HG03060 (cell line): ENCODE measurements around the gene SLC5A5.

Source experiments
- ATAC-seq: cut with Tn5 transposase; IDR thresholded peaks from one replicate; pipeline ENCODE4 v1.9.1; 2021; ENCODE audit warnings: low read depth, moderate number of reproducible peaks; ENCODE audit not compliant: unreplicated experiment

SLC5A5 gene

GRCh38 chr19:17846146-17846545 lies 25.6 kb upstream of the SLC5A5 start:
- ATAC-seq = no peak

DNA sequence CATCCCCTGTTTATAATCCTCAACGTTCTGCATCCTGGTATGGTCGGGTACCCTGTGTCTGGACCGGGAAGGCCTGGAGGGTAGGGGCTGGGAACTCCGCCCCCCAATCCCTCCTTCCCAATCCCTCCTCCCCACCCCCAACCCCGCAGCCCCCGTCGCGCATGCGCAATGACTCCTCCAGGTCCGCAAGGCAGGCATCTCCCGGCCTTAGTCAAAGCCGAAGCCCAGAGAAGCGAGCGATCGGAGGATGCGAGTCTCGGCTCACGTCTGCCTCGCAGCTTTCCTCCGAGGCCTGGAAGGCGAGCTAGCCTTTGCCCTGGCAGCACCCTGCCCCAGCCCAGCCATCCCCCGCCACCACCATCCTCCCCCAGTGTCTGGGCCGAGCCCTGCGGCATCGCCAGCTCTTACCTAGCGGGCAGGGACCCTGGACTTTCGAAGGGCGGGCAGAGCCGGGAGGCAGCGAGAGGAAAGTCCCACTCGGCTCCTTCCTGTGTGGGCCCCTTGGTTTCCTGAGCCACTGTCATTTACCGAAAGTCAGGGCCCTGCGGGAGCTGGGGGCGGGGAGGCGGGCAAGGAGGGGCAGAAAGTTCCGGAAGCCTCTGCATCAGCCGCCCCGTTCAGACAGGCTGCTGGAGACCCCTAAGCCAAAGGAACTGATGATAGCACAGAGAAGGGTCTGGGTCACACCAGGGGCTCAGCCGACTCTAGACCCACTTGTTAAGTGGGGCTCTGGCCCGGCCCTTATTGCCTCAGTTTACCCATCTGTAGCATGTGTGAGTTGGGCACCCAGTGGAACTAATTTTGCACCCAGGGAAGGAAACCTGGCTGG lies 24.0 kb upstream of the SLC5A5 start, which contains the start of gene JAK3:
JAK3 (minus strand) TSS at position 445 of the 829 bp plus-strand sequence. CDS start 3,565 bp downstream, outside the sequence.
- no peak for ATAC-seq

- ATAC-seq = no peak
Observed at GRCh38 chr19:17848595-17849292, 23.0 kb upstream of the SLC5A5 start.

DNA sequence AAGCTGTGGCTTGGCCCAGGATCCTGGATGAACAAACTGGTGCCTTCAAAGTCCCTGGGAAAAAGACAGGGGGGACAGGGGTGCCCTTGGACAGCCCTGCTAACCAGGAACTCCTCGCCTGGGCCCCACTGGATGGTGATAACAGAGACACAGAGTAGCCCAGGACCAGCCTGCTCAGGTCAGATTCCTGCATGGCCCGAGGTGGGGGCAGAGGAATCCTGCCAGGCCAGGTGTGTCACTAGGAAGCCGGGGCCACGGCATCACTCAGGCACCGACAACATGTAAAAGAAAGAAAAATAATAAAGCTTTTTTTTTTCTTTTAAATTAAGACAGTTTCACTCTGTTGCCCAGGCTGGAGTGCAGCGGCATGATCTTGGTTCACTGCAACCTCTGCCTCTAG lies 17.7 kb upstream of the SLC5A5 start:
- ATAC-seq = no peak

DNA sequence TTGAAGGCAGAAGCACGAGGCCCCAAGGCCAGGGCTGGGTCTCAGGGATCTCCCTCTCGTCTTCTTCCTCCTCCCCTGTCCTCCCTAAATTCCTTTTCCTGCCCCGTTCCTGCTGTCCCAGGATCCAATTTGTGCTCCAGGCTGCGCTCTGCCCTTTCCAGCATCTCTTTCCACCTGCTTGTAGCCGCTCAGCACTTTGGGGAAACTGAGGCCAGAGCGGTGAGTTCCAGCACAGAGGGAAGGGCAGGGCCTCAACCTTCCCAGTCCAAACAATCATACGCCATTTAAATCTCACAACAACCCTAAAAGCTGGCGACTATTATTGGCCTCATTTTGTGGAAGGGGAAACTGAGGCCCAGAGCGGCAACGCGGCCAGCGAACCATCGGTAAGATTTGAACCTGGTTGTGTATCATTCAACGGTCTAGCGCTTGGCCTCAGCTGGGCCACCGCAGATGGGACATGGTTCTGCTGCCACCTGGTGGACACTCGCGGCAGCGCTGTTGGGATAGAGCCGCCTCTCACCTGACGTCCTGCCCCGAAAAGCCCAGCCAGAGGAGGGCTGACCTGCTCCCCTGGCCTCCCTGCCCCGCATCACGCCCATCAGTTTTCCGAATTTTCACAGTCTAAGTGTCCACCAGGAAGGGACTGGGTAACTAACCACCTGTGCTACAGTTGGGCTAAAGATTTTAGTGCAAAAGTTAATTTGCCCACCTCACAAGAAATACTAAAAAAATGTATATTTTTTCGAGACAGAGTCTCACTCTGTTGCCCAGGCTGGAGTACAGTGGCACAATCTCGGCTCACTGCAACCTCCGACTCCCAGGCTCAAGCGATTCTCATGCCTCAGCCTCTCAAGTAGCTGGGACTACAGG lies 16.2 kb upstream of the SLC5A5 start:
- no peak for ATAC-seq

- peak; percentile 93 for ATAC-seq
Observed at GRCh38 chr19:17859533-17860330, 12.0 kb upstream of the SLC5A5 start, which contains the start of gene RPL18A. TSS of gene RPL18A (plus strand) at chr19:17859910. CDS start at chr19:17859957, 47 bp downstream.

- ATAC-seq = no peak
Observed at GRCh38 chr19:17860331-17860992, 11.3 kb upstream of the SLC5A5 start.

GRCh38 chr19:17860993-17861360 lies 10.8 kb upstream of the SLC5A5 start:
- ATAC-seq = no peak

GRCh38 chr19:17861542-17862402 lies 10.0 kb upstream of the SLC5A5 start:
- no peak for ATAC-seq

- no peak for ATAC-seq
Observed at GRCh38 chr19:17862711-17863519, 8.8 kb upstream of the SLC5A5 start.

DNA sequence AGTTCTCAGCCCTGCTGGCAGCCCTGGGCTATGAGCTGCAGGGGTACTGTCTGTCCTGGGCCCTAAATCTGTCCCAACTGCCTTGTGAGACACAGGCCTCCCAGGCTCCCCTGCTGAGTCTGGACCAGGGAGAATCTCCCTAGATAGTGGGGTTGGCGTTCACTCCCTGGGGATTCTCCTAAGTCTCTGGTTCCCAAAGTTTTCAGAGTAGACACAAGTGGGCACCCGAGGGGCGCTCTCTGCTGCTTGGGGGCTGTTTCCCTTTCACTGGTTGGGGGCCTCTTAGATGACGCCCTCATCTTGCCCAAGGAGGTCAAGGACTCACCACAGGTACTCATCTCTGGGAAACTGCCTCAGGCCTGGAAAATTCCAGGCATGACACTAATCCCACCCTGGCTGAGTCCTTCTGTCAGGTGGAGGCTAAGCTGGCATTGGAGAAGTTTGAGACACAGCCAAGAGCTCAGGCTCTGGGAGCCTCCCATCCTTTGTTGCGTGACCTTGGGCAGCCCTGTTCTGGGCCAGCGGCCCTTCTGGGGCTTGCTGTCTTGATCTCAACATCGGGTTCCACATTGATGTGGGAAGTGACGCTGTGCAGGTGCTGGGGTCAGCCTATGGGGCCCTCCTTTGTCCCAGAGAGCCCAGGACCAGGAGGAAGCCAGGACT lies 8.1 kb upstream of the SLC5A5 start:
- no peak for ATAC-seq

DNA sequence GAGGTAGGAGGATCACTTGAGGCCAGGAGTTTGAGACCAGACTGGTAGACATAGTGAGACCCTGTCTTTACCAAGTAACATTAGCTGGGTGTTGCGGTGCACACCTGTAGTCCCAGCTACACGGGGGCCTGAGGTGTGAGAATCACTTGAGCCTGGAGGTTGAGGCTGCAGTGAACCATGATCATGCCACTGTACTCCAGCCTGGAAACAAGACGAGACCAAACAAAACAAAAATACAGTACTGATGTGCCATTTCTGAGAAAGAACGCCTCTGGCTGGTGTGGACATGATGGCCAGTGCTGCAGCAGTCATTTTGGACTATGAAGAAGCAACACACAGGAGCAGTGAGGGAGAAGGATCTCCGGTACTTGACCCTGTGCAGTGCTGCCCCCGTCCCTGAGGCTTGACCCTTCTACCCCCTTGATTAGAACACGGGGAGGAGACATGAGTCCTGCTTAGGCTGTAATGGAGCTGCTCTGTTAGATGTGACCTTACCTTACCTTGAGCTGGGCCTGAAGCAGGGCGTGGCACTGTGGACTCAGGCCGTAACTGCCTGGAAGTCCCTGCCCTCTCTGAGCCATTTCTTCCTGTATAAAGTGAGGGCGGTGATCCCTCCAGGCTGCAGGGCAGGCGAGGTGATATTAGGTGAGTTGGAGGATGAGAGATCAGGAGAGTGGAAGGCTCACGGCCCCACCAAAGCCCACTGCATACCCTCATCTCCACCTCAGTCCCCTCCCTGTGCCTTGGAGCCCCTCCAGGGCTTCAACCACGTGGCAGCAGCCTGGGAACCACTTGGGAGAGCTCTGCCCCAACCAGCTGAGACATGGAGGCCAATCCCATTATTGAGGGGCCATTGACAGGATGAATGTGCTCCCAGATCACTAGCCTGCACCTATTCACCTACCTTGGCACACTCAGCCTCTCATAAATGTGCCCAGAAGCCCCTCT lies 6.1 kb upstream of the SLC5A5 start:
- no peak for ATAC-seq

GRCh38 chr19:17866312-17866963 lies 5.3 kb upstream of the SLC5A5 start:
- no peak for ATAC-seq

DNA sequence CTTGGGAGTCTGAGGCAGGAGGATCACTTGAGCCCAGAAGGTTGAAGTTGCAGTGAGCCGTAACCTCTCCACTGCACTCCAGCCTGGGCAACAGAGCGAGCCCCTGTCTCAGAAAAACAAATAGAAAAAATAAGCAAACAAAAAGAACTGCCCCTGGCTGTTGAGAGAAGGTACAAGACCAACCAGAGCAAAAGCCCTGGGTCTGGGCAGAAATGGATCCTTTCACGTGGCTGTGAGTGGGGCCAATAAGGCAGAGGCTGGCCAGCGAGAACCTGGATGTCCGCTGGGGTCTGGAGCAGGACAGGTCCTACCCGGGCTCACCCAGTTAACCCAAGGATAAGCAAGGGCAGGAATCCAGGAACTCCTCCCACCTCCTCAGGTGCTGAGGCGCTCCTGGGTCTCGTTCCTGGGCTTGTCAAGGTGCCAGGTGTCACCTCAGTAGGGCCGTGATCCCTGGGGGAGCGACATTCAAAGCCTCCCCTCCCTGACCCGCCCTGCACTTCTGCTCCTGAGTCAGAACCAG lies 4.7 kb upstream of the SLC5A5 start:
- no peak for ATAC-seq

DNA sequence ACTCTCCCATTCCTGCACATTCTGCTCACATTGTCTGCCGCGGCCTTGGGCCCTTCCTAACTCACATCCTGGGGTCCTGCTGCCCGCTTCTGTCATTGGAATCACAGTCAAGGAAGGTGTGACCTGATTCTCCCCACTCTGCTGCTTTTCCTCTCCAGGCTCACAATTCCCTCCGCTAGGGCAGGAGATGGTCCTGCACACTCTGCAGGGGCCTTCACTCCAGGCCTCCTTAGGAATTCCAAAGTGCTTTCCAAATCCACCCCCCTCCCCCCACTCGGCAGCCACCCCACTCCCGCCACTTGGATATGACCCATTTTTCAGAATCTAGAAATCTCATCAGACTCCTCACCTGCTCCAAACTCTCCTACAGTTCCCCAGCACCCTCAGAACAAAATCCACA lies 3.1 kb upstream of the SLC5A5 start:
- ATAC-seq = no peak
